Measurements from ENCODE around the gene RBP4.

RBP4 gene

GRCh38 chr10:93595378-93596161, 5.5 kb downstream of the RBP4 start:
- no peak for DNase-seq

GRCh38 chr10:93594518-93594917, 6.5 kb downstream of the RBP4 start:
- DNase-seq, result no peak

- DNase-seq, result no peak
These were observed 7.3 kb downstream of the RBP4 start for GRCh38 chr10:93593749-93594148.

- DNase-seq, result no peak
These were observed 7.8 kb downstream of the RBP4 start for GRCh38 chr10:93593254-93593653.

GRCh38 chr10:93591065-93591808, 9.8 kb downstream of the RBP4 start:
- no peak for DNase-seq

- no peak for DNase-seq
These were observed 10.4 kb downstream of the RBP4 start for GRCh38 chr10:93590638-93591037.

GRCh38 chr10:93589648-93590562, 11.1 kb downstream of the RBP4 start:
- DNase-seq, result no peak

- DNase-seq, result no peak
These were observed 16.6 kb downstream of the RBP4 start for GRCh38 chr10:93584445-93584844.

- DNase-seq, result no peak
These were observed 20.2 kb downstream of the RBP4 start for GRCh38 chr10:93580828-93581227.

GRCh38 chr10:93579985-93580711, 20.9 kb downstream of the RBP4 start:
- DNase-seq, result no peak

GRCh38 chr10:93579089-93579488, 21.9 kb downstream of the RBP4 start:
- no peak for DNase-seq

- no peak for DNase-seq
These were observed 23.5 kb downstream of the RBP4 start for GRCh38 chr10:93577565-93577964.

- no peak for DNase-seq
These were observed 24.1 kb downstream of the RBP4 start for GRCh38 chr10:93576888-93577287.

GRCh38 chr10:93573924-93574323, 27.1 kb downstream of the RBP4 start:
- DNase-seq, result no peak

GRCh38 chr10:93573051-93573909, 27.8 kb downstream of the RBP4 start:
- no peak for DNase-seq

GRCh38 chr10:93572606-93573005, 28.4 kb downstream of the RBP4 start:
- no peak for DNase-seq

- no peak for DNase-seq
These were observed 30.7 kb downstream of the RBP4 start for GRCh38 chr10:93570383-93570782.

- no peak for DNase-seq
These were observed 33.0 kb downstream of the RBP4 start for GRCh38 chr10:93568105-93568390.

- no peak for DNase-seq
These were observed 33.5 kb downstream of the RBP4 start for GRCh38 chr10:93567277-93568104.

GRCh38 chr10:93566435-93567276, 34.4 kb downstream of the RBP4 start, which contains the start of gene FFAR4:
Gene FFAR4 (plus strand): TSS chr10:93566665. CDS start chr10:93566721, 56 bp downstream.
- DNase-seq, result no peak

All from stimulated activated CD4-positive, alpha-beta T cell treated with anti-CD3 and anti-CD28 coated beads, Interleukin-4, amount 100 ng/mL, for 24 hours (primary cell).